Ramos (cell line): ENCODE measurements around the gene SMIM3.

Experiments
- in situ Hi-C: fragments of 300-500 bp; cut with MboI; formaldehyde crosslinking; loops from one replicate; pipeline ENCODE4 v1.14.3; 2022; ENCODE audit warnings: low sequenced_read_pairs; ENCODE audit not compliant: unreplicated experiment

SMIM3 gene

GRCh38 chr5:150764530-150764929 lies 14.0 kb upstream of the SMIM3 start:
- in situ Hi-C loops, result no loop called here

GRCh38 chr5:150765011-150765798 lies 13.4 kb upstream of the SMIM3 start:
- in situ Hi-C loops, result no loop called here

GRCh38 chr5:150765799-150766169 lies 12.8 kb upstream of the SMIM3 start:
- in situ Hi-C loops, result no loop called here

GRCh38 chr5:150766251-150766650 lies 12.3 kb upstream of the SMIM3 start:
- in situ Hi-C loops, result no loop called here

GRCh38 chr5:150771034-150771795 lies 7.3 kb upstream of the SMIM3 start:
- in situ Hi-C loops, result no loop called here

GRCh38 chr5:150774145-150774544 lies 4.4 kb upstream of the SMIM3 start:
- in situ Hi-C loops, result no loop called here

- in situ Hi-C loops, result no loop called here
Observed at GRCh38 chr5:150777685-150778084, 872 bp upstream of the SMIM3 start.

- in situ Hi-C loops, result no loop called here
Observed at GRCh38 chr5:150778088-150778516, 455 bp upstream of the SMIM3 start.

- in situ Hi-C loops, result no loop called here
Observed at GRCh38 chr5:150779397-150780186, 1.0 kb downstream of the SMIM3 start.

- in situ Hi-C loops, result no loop called here
Observed at GRCh38 chr5:150780187-150780692, 1.7 kb downstream of the SMIM3 start.

GRCh38 chr5:150780816-150781221 lies 2.3 kb downstream of the SMIM3 start:
- in situ Hi-C loops, result no loop called here

GRCh38 chr5:150781706-150782614 lies 3.4 kb downstream of the SMIM3 start:
- in situ Hi-C loops, result no loop called here

GRCh38 chr5:150782850-150783249 lies 4.3 kb downstream of the SMIM3 start:
- in situ Hi-C loops, result no loop called here

- in situ Hi-C loops, result no loop called here
Observed at GRCh38 chr5:150783422-150783928, 4.9 kb downstream of the SMIM3 start.

- in situ Hi-C loops, result no loop called here
Observed at GRCh38 chr5:150785950-150786349, 7.4 kb downstream of the SMIM3 start.

GRCh38 chr5:150786876-150787275 lies 8.3 kb downstream of the SMIM3 start:
- in situ Hi-C loops, result no loop called here

GRCh38 chr5:150787656-150788055 lies 9.1 kb downstream of the SMIM3 start:
- in situ Hi-C loops, result no loop called here

- in situ Hi-C loops, result no loop called here
Observed at GRCh38 chr5:150788977-150789376, 10.4 kb downstream of the SMIM3 start.

- in situ Hi-C loops, result no loop called here
Observed at GRCh38 chr5:150789450-150789849, 10.9 kb downstream of the SMIM3 start.
